ENCODE measurements around the gene HMGN3.

Gene HMGN3

DNA sequence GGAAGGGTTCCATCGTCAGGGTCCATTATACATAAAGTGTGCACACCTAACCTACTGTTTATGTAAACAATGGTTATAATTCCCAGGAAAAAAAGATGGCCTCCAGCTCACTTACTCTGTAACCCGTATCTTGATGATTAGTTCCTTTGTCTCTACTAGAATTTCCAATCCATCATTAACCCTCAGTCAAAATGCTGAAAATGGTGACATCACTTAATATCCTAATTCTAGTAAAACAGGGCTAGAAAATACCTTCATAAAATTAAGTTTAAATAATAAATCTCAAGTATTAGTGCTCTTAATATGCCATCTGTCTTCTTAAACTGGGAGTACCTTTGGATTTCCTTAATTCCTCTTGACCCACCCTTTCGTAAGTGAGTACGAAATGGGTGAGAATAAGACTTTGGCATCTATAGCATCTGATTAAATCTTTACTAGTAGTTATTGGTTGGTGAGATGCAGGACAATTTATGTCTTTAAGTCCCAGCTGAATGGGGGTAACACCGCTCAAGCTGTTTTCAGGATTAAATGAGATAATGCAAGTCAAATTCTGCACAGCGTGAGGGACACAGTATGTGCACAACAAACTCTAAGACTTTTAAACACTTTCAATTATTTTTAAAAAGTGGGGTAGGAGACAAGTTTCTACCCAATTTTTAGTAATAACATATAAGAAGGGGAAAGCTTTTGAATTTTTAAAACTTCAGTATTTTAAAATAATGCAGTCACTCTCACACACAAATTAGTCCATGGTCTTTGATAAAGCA lies 1.6 kb downstream of the HMGN3 start:
- DNase-seq (ENCODE audit: low spot score), result no peak

- no peak for DNase-seq (ENCODE audit: low spot score)
Measured at GRCh38 chr6:79231666-79232065, 2.8 kb downstream of the HMGN3 start.

DNA sequence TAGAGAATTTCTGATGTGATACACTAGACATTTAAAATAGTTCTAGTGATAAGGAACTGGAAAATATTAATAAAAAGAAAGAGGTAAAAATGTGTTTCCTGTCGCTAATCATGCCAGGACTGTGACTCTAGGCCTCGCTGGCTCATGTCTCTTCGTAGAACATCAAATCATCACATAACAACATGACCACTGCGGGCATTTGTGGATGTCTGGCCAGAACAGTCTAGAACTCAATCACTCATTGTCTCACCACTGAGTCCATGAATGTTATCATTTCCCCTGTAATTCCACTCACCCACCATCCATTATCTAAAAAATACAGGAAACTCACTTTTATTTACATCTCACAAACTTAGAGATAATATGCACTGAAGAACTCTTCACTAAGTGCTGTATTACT lies 3.4 kb downstream of the HMGN3 start:
- no peak for DNase-seq (ENCODE audit: low spot score)

DNA sequence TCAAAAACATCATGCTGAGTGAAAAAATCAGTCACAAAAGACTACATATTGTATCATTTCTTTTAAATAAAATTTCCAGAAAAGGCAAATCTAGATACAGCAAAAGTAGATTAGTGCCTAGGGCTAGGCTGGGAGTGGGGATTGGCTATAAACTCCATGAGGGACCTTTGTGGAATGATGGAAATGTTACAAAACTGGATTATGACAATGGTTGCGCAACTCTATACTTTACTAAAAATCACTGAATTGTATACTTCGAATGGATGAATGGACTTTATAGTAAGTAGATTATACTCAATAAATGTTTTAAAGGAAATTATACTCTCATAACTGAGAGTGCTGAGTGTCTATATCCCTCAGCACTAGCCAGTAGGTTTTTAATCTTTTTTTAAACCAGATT lies 4.3 kb downstream of the HMGN3 start:
- DNase-seq (ENCODE audit: low spot score), result no peak

GRCh38 chr6:79227445-79227844 lies 7.0 kb downstream of the HMGN3 start:
- DNase-seq (ENCODE audit: low spot score), result no peak

DNA sequence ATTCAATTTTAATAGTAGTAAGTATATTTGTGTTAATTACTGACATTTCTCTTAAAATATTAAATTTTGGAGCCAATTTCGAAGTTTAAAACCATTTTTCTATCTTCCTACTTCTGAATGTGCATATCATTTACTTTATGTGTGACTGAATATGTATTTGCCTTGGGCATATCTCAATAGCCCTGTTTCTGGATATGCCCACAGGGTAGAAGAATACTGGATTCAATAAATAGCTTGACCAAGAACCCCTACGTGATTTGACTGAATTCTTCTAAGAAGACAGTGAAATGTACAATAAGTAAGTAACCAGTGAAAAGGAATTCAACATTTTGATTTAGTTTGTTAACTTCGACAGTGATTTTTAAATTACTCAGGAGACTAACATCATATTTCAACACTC lies 7.8 kb downstream of the HMGN3 start:
- no peak for DNase-seq (ENCODE audit: low spot score)

- DNase-seq (ENCODE audit: low spot score), result no peak
Measured at GRCh38 chr6:79225717-79226599, 8.5 kb downstream of the HMGN3 start.

GRCh38 chr6:79223611-79224404 lies 10.7 kb downstream of the HMGN3 start:
- DNase-seq (ENCODE audit: low spot score), result no peak

- no peak for DNase-seq (ENCODE audit: low spot score)
Measured at GRCh38 chr6:79215213-79215824, 19.2 kb downstream of the HMGN3 start.

DNA sequence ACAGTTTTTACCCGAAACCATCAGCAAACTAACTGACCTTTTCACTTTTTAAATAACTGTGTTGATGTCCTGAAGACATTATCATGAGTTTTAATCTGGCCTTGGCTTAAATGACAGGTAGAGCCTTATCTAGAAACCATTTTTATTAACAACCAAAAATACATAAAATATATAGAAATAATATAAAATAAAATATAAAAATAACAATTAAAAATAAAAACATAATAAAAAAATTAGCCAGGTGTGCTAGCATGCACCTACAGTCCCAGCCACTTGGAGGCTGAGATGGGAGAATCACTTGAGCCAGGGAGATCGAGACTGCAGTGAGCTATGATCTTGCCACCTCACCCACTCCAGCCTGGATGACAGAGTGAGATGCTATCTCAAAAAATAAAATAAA lies 21.6 kb downstream of the HMGN3 start:
- DNase-seq (ENCODE audit: low spot score), result no peak

- no peak for DNase-seq (ENCODE audit: low spot score)
Measured at GRCh38 chr6:79208816-79209215, 25.7 kb downstream of the HMGN3 start.

GRCh38 chr6:79203753-79204253 lies 30.7 kb downstream of the HMGN3 start:
- no peak for DNase-seq (ENCODE audit: low spot score)

- no peak for DNase-seq (ENCODE audit: low spot score)
Measured at GRCh38 chr6:79202556-79202955, 31.9 kb downstream of the HMGN3 start.

- no peak for DNase-seq (ENCODE audit: low spot score)
Measured at GRCh38 chr6:79201983-79202382, 32.5 kb downstream of the HMGN3 start.

DNA sequence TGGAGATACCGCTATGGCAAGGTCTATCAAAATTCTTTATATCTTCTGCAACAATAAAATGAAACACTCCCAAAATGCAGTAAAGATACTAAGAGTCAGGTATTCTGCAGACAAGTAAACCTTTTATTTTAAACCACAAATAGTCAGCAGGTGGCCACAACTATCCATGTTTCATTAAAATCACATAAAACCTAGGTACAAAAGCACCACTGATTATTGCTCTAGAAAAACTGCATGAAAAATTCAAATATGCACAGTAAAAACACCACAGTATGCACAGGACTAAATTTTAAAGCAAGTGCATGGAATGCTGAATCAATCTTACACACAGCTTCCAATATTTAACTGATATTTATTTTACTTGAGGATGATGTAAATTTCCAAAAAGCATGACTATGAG lies 33.3 kb downstream of the HMGN3 start:
- DNase-seq (ENCODE audit: low spot score), result no peak

DNA sequence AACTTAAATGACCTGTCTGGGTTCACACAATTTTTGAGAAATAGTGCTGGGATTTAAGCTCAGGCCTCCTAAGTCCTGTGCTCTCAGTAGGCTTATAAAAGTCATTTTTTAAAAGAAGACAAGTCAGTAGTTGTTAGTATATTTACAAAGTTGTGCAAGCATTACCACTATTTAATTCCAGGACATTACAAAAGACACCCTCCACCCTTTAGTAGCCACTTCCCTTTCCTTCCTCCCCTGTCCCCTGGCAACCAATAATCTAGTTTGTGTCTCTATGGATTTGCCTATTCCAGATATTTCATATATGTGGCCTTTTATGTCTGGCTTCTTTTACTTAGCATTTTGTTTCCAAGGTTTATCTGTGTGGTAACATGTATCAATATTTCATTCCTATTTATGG lies 37.6 kb downstream of the HMGN3 start:
- DNase-seq (ENCODE audit: low spot score), result no peak

- DNase-seq (ENCODE audit: low spot score), result no peak
Measured at GRCh38 chr6:79193971-79194370, 40.5 kb downstream of the HMGN3 start.

DNA sequence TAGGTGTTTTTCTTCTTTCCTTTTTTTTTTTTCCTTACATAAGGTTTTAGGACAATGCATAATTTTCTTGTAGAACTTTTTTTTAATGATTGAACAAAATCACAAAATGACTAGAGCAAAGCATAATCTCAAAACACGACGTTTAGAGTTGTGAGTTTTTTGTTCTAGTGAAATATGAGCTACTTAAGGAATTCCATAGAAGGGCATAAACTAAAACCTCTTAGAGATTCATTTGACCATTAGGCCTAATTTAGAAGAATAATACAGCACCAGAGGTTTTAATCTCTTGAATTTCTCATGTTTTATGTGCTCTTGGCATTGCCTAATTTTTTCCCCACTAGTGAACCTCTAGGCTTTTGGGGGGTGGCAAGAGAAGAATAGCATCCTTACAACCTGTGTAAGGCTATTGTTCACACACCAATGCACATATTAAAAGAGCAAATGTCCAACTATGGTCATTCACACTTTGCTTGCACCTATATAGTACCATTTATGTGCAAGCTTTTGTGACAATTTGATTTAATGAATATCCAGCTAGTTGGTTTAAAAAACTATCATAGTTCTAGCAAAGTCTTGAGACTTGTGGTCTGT lies 44.6 kb downstream of the HMGN3 start:
- no peak for DNase-seq (ENCODE audit: low spot score)

GRCh38 chr6:79188885-79189480 lies 45.5 kb downstream of the HMGN3 start:
- no peak for DNase-seq (ENCODE audit: low spot score)

- DNase-seq (ENCODE audit: low spot score), result no peak
Measured at GRCh38 chr6:79188107-79188506, 46.4 kb downstream of the HMGN3 start.

DNA sequence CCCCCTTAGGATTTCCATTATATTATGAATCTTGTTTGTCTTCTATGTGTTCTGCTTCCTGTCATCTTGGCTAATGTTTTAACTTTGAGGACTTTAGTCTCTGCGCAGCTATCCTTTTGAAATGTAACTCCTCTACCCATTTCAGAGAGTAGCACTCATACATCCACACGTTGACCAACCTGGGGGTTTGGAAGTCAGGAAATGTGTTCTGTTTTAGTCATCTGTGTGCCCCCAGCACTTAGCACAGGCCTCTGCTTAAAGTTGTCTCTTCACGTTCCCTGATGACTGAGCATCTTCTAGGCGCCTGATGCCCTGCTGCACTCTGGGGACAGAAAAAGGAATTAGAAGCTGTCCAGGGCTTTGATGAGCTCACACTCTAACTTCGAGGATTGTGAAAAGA lies 47.9 kb downstream of the HMGN3 start:
- no peak for DNase-seq (ENCODE audit: low spot score)
